ENCODE data around the gene FAM163A.
A peak's percentile ranks its signal among the peaks of the same experiment; 100 is the strongest.
"Not testable (repeated sequence)": the region's sequence is repeated elsewhere in the genome, so short reads cannot be mapped to it uniquely, and the experiment has no call there.

FAM163A gene

DNA sequence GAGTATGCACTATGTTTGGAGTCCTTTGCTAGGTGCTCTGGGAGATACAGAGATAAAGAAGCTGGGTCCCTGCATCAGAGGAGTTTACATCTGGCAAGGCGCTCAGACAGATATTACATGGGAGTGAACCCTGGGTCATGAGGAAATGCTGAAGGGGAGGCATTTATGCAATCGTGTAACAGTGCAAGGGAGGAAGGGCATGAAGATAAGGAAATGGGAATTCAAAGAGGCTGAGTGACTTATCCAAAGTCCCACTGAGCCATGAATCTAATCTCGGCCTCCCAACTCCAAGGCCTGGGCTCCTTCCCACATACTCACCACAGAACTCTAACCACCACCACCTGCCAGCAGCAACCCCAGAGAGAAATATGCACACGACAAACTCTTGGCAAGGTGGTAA, 51.6 kb downstream of the FAM163A start:
- no peak for DNase-seq

GRCh38 chr1:179798213-179798863, 55.2 kb downstream of the FAM163A start:
- DNase-seq, result no peak

- no peak for DNase-seq
Observed at GRCh38 chr1:179798864-179799516, 55.9 kb downstream of the FAM163A start.

DNA sequence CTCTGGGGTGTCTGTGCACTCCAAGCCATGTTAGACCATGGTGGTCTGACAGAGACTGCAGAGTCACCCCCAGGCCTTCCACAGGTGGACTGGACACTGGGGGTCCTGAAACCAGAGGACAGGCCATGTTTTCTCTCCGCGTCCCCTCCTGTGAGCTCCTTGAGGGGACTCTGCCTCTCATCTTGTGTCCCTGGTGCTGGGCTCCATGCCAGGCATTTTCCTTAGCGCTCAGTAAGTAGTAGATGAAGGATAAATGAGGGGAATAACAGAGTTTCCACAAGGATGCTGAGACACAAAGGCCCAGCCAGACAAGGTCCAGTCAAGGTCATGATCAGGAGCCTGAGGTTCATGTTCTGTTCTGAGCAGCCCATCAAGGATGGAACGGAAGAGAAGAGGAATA, 57.4 kb downstream of the FAM163A start:
- no peak for DNase-seq

GRCh38 chr1:179803104-179803503, 60.0 kb downstream of the FAM163A start:
- DNase-seq, result no peak

DNA sequence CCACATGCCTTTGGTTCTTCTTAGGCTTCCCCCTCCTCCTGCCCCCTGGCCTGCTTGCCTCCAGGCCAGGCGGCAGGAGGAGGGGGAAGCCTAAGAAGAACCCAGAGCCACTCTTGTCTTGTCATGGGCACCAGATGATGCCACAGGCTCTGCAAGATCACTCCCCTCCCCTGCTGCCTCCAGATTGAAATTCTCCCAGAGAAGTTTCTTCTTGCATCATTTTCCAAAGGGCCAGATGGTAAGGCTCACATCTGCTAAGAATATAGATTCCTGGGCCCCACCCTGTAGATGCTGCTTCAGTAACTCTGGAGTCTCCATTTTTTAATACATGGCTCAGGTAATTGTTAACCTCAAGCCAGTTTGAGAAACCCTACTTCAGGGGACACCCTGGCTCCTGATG, 60.8 kb downstream of the FAM163A start:
- no peak for DNase-seq

- not testable (repeated sequence) for DNase-seq
Observed at GRCh38 chr1:179804417-179804816, 61.3 kb downstream of the FAM163A start.

- no peak for DNase-seq
Observed at GRCh38 chr1:179805291-179806195, 62.5 kb downstream of the FAM163A start.

DNA sequence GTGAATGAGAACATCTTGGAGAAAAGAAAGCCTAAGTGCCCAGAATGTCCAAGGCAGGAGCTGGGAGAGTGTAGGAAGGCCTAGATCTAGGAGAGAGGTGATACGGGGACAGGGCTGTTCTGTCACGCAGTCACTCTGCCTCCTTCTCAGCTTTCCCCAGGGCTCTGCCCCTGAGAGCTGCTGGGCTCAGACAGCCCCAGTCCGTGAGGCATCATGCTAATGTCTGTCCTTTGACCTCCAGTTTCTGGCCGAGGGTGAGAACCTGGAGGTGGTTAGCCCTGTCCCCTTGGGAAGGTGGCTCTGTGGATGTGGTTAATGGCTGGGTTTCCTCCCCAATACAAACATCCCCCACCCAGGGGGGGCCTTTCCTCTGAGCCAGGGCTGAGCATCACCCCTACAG, 63.2 kb downstream of the FAM163A start:
- no peak for DNase-seq

- no peak for DNase-seq
Observed at GRCh38 chr1:179807291-179807690, 64.2 kb downstream of the FAM163A start.

DNA sequence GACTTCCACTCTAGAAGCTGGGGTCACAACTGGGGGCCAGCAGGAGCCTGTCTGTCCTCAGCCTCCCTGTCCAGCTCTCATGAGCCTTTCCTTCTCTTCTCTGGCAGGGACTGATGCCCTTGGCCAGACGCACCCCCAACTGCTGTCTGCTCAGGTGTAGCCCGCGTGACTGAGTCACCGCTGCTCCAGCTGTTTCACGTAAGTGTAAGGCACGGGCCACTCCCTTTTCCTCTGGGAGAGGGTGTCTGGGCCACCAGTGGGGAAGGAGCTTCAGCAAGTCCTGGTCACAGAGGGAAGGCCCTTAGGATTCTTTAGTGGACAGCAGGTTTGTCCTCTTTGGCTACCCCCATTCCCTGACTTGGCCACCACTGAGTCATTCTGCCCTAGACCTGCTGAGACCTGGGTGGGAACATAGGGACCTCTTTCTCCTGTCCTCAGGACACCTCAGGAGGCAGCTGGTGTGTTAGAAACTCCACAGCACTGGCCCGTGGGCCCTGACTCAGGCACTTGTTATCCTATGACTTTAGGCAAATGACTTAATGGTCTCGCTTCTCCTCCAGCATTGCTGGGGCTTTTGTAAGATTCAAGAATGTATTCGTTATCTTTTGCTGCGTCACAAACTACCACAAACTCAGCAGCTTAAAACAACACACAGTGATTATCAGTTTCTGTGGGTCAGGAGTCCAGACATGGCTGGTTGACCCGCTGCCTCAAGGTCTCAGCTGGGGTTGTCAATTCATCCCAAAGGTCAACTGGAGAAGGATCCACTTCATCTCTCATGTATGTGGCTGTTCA, 64.8 kb downstream of the FAM163A start:
- no peak for DNase-seq

DNA sequence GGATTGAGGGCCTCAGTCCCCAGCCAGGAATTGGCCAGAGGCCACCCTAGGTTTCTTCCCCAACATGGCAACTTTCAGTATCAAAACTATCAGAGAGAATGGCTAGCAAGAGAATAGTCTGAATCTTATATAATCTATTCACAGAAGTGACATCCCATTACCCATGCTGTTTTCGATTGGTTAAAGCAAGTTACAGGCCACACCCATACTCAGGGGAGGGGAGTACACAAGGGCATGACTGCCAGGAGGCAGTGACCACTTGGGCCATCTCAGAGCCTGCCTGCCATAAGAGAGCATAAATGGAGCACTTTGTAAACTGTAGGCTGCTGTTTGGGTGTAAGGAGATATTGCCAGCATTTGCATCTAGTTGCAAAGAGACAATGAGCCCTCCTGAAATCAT, 65.4 kb downstream of the FAM163A start:
- DNase-seq, result no peak

- DNase-seq, result peak; percentile 26
Observed at GRCh38 chr1:179809506-179810366, 66.6 kb downstream of the FAM163A start.

DNA sequence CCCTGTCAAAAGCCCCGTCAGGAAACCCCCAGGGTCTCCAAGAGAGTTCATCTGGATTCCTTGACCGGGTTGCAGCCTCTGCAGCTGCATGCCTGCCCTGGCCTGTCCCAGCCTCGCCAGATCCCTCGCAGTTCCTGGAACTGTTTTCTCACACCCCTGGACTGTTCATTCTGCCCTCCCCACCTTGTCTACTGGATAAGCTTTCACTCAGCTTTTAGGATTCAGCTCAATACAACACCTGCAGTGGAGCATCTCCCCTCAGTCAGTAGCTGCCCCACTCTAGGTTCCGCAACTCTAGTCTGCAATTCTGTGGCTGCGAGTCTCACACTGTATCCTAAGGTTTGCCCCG, 67.2 kb downstream of the FAM163A start:
- no peak for DNase-seq

DNA sequence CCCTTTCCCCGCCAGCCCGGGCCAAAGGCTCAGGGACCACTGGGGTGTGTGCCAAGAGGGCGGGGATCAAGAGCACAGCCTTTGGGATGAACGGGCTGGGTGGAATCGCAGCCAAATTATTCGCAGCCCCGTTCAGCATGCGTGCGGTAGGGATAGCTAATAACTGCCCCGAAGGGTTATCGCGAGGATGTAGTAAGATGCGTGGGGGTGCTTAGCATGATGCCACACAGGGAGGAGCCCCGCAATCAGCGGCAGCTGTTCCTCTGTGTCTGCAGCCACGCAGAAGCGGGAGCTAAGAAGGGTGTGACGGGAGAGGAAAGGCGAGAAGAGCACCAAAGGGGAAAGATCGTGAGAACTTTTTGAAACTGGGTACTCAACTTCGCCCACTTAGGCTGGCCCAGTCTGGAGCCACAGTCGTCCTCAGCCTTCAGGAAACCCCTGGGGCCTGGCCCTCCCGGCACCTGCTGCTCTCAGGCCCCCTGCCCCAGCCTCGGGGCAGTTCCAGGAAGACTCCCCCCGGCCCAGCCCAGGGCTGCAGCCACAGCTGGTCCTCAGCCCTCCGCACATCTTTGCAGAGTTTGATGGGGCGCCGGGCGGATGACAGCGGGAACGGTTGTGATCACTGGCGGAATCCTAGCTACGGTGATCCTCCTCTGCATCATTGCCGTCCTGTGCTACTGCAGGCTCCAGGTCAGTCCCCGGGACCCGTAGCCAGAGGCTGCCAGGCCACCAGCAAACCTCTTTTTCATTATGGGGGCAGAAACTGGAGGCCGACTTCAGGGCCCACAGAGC, 69.6 kb downstream of the FAM163A start:
- no peak for DNase-seq

DNA sequence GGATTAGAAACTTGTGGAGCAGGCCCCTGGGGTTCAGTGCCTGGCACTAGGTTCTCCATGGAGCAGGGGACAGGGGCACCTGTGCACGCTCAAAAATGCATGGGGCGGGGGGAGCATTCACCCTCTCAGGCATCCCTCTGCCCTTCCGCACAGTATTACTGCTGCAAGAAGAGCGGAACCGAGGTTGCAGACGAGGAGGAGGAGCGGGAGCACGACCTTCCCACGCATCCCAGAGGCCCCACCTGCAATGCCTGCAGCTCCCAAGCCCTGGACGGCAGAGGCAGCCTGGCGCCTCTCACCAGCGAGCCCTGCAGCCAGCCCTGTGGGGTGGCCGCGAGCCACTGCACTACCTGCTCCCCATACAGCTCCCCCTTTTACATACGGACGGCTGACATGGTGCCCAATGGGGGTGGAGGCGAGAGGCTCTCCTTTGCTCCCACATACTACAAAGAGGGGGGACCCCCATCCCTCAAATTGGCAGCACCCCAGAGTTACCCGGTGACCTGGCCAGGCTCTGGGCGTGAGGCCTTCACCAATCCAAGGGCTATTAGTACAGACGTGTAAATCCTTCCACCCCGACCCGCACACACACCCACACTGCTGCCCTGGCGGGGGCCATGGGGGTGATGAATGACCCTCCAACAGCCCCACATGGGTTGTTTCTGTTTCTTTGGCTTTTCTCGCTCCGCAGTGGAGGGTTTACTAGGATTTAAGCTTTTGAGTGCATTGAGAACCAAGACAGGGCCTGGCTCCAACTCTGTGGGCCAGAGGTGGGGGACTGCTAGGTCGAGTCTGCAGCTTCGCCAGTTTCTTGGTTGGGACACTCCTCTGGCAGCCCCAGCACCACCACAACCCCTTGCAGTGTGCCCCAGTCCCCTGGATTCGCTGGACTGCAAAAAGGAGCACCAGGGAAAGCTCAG, 70.8 kb downstream of the FAM163A start:
- DNase-seq, result no peak

DNA sequence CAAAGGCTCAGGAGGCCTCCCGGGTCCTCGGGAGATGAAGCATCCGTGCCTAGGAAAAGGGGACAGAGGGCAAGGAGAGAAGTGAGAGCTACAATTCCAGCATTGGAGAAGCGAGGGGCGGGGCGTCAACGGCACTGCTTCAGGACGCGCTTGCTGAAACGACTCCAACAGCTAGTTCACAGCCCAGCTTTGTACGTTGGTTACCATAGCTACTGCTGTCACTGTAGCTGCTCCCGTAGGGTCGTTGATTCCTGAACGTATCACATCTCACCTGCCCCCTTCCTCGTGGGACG, 71.4 kb downstream of the FAM163A start:
- DNase-seq, result peak; percentile 89

DNA sequence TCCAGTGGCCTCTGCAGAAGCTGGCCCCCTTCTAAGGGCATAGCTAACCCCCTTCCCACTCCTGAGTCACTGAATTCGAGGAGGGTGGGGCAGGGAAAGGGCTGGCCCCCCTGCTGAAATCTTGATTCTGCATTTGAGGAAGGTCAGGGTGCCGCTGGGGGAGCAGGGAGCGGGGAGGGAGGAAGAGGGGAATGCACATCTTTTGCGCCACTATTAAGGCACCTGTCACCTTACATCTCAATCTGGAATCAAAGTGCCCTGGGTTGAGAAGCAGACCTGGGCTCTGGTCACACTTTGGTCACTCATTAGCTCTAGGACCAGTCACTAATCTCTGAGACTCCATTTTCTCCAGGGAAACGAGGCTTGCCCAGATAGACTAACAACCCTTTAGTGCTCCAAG, 72.5 kb downstream of the FAM163A start:
- no peak for DNase-seq

- no peak for DNase-seq
Observed at GRCh38 chr1:179816196-179816960, 73.3 kb downstream of the FAM163A start.

GRCh38 chr1:179817056-179817455, 74.0 kb downstream of the FAM163A start:
- no peak for DNase-seq
